ENCODE data around the gene GPRIN1.

GPRIN1 gene

DNA sequence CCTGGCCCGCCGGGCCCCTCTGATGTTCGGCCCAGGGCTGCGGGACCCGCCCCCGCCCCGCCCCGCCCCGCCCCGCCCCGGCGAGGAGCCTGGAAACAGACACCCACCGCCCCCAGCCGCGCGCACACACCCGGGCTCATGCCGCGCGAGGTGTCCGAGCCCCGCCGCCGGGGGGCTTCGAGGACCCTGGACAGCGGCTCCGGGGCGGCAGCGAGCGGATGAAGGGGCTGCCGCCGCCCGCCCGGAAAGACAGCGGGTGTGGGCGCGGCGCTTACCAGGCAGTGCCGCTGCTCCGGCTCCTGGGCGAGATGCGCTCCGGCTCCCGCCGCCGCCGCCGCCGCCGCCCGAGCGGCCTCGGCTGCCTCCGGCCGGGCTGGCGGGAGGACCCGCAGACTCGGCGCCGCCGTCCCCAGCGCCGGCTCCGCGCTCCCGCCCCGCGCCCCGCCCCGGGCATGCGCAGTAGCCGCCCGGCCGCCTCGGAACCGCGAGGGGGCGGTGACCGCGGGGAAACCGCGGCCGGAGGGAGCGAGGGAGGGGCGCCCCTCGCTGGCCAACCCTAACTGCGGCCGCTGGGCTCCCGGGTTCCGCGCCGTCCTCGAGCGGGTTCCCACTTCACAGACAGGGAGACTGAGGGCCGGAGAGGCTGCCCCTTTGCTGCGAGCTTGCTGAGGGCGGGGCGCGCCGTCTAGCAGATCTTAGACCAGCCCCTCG is at the start of gene GPRIN1:
Gene GPRIN1 (minus strand): TSS at position 433 of the 711 bp plus-strand sequence. CDS start 10,322 bp downstream, outside the sequence.
- peak; percentile 32 for DNase-seq (ENCODE audit: low read depth)

DNA sequence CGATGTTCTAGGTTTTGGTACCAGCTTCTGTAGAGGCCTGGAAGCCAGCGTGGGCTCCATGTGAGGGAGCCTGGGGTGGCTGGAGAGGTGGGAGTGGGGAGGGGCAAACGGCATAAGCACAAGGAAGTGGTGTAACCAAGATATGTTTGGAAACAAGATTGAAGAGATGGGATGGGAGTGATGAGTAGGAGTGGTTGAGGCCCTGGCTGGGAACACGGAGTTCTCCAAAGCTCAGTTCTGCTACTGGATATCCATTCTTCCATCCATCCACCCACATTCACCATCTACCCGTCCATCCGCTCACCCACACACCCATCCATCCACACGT is 49.5 kb upstream of the GPRIN1 start:
- DNase-seq (ENCODE audit: low read depth), result no peak

DNA sequence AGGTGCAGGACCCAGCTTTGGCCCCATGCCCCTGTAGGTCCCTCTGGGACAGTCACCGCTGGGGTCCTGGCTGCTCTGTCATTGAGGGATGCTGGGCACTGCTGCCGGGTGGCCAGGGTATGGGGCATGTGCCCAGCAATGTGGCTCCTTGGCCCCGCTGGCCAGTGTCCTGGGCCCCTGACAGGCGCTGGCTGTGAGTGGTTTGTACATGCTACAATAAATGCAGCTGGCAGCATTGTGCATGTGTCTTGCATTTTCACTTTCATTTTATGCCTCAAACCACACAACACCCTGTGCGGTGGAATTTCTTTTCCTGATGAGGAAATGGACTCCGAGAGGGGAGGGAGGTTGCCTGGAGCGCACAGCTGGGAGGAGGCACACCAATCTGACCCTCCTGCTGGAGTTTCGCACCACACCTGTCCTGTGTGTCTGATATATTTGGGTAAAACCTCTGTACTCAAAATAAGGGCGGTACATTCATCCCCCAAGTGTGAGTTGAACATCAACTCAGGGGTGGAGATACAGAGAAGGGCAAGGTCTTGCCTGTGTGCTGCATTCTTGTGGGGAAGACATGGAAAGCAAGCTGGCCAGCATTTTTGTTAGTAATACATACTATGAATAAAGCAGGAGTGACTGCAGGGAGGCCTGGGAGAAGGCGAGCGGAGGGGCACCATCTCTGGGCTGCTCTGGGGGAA is 49.0 kb upstream of the GPRIN1 start:
- no peak for DNase-seq (ENCODE audit: low read depth)

DNA sequence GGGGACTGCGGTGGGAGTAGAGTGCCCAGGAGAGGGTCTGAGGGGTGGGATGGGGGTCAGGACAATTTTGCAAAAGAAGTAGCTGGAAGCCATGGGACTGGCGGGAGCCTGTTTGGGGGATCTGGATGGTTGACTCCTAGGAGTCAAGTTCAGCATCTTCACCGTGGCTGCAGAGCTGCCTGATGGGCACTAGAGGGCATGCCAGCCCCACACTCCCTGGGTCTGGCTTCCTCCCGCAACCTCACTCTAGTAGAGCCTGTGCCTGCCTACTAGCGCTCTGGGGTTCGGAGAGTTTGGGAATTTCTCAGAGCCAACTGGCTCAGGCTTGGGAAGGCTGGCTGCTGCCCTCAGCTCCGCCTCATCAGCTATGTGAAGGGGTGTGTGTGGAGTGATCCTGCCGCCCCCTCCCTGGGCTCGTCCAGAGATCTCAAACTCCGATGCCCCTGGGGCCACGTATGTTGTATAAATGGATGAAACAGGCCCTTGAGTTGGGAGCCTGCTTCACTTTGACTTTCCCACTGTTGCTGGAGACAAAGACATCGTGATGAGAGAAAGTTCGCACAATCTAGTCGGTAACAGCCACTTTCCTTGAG is 48.1 kb upstream of the GPRIN1 start:
- DNase-seq (ENCODE audit: low read depth), result peak; percentile 42

DNA sequence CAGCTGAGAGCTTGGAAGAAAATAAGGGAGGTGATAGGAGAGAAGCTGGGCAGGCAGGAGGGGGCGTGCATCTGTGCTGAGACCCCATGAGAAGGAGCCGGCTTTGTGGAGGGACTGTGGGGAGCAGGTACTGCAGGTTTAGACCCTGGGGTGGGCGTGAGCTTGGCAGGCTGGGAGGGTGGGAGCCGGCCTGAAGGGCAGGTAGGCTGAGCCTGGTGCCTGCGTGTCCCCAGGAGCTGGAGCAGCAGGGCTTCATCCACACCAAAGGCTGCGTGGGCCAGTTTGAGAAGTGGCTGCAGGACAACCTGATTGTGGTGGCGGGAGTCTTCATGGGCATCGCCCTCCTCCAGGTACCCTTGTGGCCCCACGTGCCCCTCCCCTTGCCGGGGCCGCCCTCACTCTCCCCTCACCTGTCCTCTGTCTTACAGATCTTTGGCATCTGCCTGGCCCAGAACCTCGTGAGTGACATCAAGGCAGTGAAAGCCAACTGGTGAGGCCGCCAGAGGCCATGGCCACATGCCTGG is 46.6 kb upstream of the GPRIN1 start:
- DNase-seq (ENCODE audit: low read depth), result no peak

GRCh38 chr5:176654856-176655255 is 44.9 kb upstream of the GPRIN1 start:
- no peak for DNase-seq (ENCODE audit: low read depth)

DNA sequence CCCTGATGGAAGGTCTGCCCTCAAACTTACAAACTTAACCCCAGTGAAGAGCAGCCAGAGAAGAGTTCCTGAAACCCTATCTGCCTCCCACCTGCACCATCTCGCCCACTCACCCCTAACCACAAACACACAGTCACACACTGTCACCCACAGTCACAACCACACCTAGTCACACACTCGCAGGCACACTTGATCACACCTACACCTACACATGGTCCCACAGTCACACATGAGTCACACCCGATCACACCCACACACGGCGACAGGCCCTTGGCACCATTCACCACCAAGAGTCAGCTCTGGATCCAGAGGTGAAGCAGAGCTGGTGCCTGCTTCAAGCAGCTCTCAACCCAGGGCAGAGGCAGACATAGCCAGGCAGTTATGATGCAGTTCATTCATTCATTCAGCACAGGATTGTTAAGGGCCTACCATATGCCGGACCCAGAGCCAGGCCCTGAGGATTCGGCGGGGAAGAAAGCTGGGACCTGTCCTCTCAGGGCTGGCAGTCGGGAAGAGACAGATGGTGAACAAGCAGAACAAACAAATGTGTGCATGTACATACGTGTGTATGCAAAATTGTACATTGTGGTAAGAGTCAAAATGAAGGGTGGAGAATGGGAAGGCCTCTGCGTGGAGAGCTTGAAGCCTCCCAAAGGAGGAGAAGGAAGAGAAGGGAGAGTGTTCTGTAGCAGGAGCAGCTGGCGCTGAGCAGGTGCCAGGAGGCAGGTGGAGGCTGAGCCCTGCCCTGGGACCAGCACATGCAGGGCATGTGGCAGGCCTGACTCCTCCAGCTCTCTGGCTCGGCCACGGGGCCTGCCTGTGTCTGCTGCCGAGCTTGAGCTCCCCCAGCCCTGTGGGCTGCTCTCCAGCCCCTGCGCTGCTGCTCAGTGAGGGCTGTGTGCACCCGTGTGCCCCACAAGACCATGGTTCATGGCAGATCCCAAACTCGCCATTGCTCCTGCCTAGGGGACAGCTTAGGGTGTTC is 43.7 kb upstream of the GPRIN1 start:
- DNase-seq (ENCODE audit: low read depth), result peak; percentile 32

DNA sequence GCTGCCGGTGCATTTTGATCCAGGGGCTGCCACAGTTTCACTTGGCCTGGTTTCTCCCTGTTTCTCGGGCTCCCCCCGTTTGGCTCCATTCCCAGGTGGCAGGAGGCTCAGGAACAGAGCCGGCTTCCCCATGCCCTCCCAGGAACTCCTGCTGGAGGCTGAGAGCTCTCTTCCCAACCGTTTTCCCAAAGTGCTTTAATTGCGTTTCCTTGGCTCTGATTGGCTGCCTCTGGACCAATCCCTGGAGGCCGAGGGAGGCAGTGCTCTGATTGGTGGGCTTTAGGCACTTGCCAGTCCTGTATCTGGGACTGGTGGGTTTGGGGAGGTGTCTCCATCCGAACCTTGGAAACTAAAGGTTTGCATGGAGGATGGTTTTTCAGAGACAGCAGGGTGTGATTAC is 42.2 kb upstream of the GPRIN1 start:
- no peak for DNase-seq (ENCODE audit: low read depth)

- DNase-seq (ENCODE audit: low read depth), result no peak
These were observed 41.6 kb upstream of the GPRIN1 start for GRCh38 chr5:176651472-176651980.

GRCh38 chr5:176650354-176650884 is 40.5 kb upstream of the GPRIN1 start:
- no peak for DNase-seq (ENCODE audit: low read depth)

DNA sequence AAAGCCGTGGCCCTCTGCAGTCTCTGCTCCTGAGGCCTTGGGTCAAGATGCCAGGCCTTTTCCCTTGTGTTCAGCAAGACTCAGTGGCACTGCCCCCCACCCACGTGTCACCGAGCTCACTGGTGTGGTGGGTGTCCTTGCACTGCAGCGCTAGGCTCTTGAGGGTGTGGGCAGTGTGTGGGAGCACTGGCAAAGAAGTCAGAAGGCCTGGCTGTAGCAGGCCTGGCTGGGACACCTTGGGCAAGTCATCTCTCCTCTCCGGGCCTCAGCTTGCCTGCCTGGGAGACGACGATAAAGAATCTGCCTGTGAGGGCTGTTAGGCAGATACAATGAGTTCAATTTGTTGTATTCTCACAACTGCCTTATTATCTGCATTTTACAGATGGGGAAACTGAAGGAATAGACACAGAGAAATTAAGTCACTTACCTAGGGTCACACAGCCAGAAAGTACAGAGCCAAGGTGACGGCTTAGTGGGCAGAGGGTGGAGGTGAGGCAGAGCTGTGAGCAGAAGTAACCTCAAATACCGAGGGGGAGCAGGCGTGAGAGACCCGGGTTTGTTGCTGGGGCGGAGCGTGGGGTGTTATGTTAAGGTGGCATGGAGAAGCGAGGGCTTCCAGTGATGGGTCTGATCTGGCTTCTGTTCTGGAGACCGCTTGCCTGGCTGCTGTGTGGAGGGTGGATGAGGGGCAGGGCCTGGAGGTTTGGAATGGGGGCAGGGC is 38.7 kb upstream of the GPRIN1 start:
- DNase-seq (ENCODE audit: low read depth), result no peak

GRCh38 chr5:176647843-176648473 is 38.0 kb upstream of the GPRIN1 start:
- no peak for DNase-seq (ENCODE audit: low read depth)

GRCh38 chr5:176647030-176647842 is 37.3 kb upstream of the GPRIN1 start, which contains the start of gene TSPAN17:
TSS of gene TSPAN17 (plus strand) at chr5:176647484. CDS start at chr5:176647616, 132 bp downstream.
- peak; percentile 99 for DNase-seq (ENCODE audit: low read depth)

- no peak for DNase-seq (ENCODE audit: low read depth)
These were observed 36.7 kb upstream of the GPRIN1 start for GRCh38 chr5:176646707-176647029.

GRCh38 chr5:176646049-176646706 is 36.2 kb upstream of the GPRIN1 start:
- no peak for DNase-seq (ENCODE audit: low read depth)

GRCh38 chr5:176644878-176645670 is 35.1 kb upstream of the GPRIN1 start:
- no peak for DNase-seq (ENCODE audit: low read depth)

DNA sequence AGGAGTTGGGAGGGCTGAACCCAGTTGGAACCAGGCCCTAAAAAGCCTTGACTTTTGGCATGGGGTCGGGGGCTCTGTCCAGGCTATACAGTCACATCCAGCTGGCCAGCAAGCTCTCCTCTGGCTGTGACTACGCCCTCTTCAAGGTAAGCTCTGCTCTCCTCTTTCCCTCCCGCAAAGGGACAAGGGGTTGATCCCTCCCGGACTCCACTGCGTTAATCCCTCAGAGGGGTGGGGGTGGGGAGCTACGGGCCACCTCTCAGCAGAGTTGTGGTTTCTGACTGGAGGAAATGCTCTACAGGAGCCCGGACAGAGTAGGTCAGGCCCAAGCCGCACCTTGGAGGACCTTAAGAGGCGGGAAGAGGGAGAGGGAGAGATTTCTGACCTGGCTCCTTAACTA is 34.3 kb upstream of the GPRIN1 start:
- no peak for DNase-seq (ENCODE audit: low read depth)

All from stimulated activated CD8-positive, alpha-beta memory T cell treated with anti-CD3 and anti-CD28 coated beads, Interleukin-12 subunit alpha, Interleukin-12 subunit beta, amount 100 ng/mL, for 1 hour (primary cell).